ENCODE data around the gene ATP1A2.
A peak's percentile ranks its signal among the peaks of the same experiment; 100 is the strongest.

Gene ATP1A2

GRCh38 chr1:160115545-160116282 is at the start of gene ATP1A2:
Gene ATP1A2 (plus strand): TSS chr1:160115759. CDS start chr1:160115862, 103 bp downstream.
- DNase-seq (ENCODE audit: low spot score), result no peak
- POLR2A ChIA-PET (ENCODE audit: low non-redundant PET), result no interaction called here
- H3K27ac ChIP-seq, result no peak within 1 kb of the TSS
- CTCF ChIA-PET, result no interaction called here
- no peak for TF ChIP-seq CTCF (conservative IDR thresholded peaks at IDR 0.05; ENCODE audit: low read depth)

- H3K27ac ChIP-seq, result no peak overlapping the region
- POLR2A ChIA-PET (ENCODE audit: low non-redundant PET), result no interaction called here
- no peak for TF ChIP-seq CTCF (conservative IDR thresholded peaks at IDR 0.05; ENCODE audit: low read depth)
- CTCF ChIA-PET, result interaction anchor here (0.6 to 2.4 kb wide), 4 partner anchors 9 to 149 kb away, joined by 3 to 8 read pairs (median 3); no protein-coding TSS in a partner anchor
- DNase-seq (ENCODE audit: low spot score), result no peak
Measured at GRCh38 chr1:160066829-160067745, 48.5 kb upstream of the ATP1A2 start.

GRCh38 chr1:160068225-160068624 is 47.3 kb upstream of the ATP1A2 start:
- ChIA-PET CTCF (interaction anchor here (0.8 to 2.4 kb wide), 2 partner anchors 17 to 62 kb away, joined by 4 to 8 read pairs; no protein-coding TSS in a partner anchor), POLR2A (ENCODE audit: low non-redundant PET) (no interaction called here)
- H3K27ac ChIP-seq, result no peak overlapping the region
- DNase-seq (ENCODE audit: low spot score), result no peak
- TF ChIP-seq CTCF (conservative IDR thresholded peaks at IDR 0.05; ENCODE audit: low read depth), result no peak

GRCh38 chr1:160069460-160070231 is 45.9 kb upstream of the ATP1A2 start, which contains the start of gene KCNJ10:
Gene KCNJ10 (minus strand): TSS chr1:160070160. CDS start chr1:160042532, 27,628 bp downstream.
- ChIA-PET CTCF (interaction anchor here (0.7 to 1.0 kb wide), 2 partner anchors 9 to 26 kb away, joined by 4 to 6 read pairs; no protein-coding TSS in a partner anchor), POLR2A (ENCODE audit: low non-redundant PET) (no interaction called here)
- no peak for TF ChIP-seq CTCF (conservative IDR thresholded peaks at IDR 0.05; ENCODE audit: low read depth)
- no peak within 1 kb of the TSS for H3K27ac ChIP-seq
- DNase-seq (ENCODE audit: low spot score), result no peak

GRCh38 chr1:160070243-160071163 is 45.1 kb upstream of the ATP1A2 start:
- TF ChIP-seq CTCF (conservative IDR thresholded peaks at IDR 0.05; ENCODE audit: low read depth), result no peak
- CTCF ChIA-PET, result interaction anchor here (1.0 kb wide), 1 partner anchor 8 kb away, joined by 4 read pairs; no protein-coding TSS in a partner anchor
- no peak overlapping the region for H3K27ac ChIP-seq
- POLR2A ChIA-PET (ENCODE audit: low non-redundant PET), result no interaction called here
- DNase-seq (ENCODE audit: low spot score), result peak; percentile 29

Data from RWPE1 (cell line).